ENCODE data around the gene CLCN6.

- TF ChIP-seq TAF1 (IDR thresholded peaks at IDR 0.05; ENCODE audit: borderline replicate concordance, low read depth, low read length) (no peak), POLR2A (IDR thresholded peaks at IDR 0.05; ENCODE audit: low read depth, low read length) (0 out of 2 replicates have a peak, but pooled peaks have one; percentile 28), POLR2AphosphoS5 (IDR thresholded peaks at IDR 0.05; ENCODE audit: low read depth, low read length) (no peak)
Observed at GRCh38 chr1:11833497-11833896, 27.5 kb downstream of the CLCN6 start.

All from GM12892 (cell line).